Keratinocyte (primary cell): ENCODE measurements around the gene CLTRN.

Source experiments
- CTCF ChIP-seq, 3 experiments: IDR thresholded peaks in 1 of 3; conservative IDR thresholded peaks in 1 of 3; optimal IDR thresholded peaks in 1 of 3; 2 replicates in 2 of 3; 3 replicates in 1 of 3; pipeline versions ENCODE3 to v1.5.1; 2011; ENCODE audit warnings: low read length in 3 of 3, mild to moderate bottlenecking in 3 of 3, moderate library complexity in 2 of 3, control low read depth in 1 of 3, inconsistent platforms in 1 of 3; ENCODE audit not compliant: insufficient read depth in 2 of 3; ENCODE audit errors: extremely low read depth in 1 of 3
- EZH2 ChIP-seq: IDR thresholded peaks from one replicate; pipeline ENCODE4 v1.6.1; 2012; ENCODE audit warnings: inconsistent platforms, mild to moderate bottlenecking, low read length, moderate library complexity

- TF ChIP-seq CTCF (optimal IDR thresholded peaks at IDR 0.05 in 1 of 3, IDR thresholded peaks at IDR 0.05 in 1 of 3, conservative IDR thresholded peaks at IDR 0.05 in 1 of 3; ENCODE audit: extremely low read depth in 1 of 3, insufficient read depth in 2 of 3, low read length in 3 of 3) (no peak), EZH2 (no peak)
These were observed 14.6 kb upstream of the CLTRN start for GRCh38 chrX:15679246-15679645.
